Frontal cortex (tissue), 4 donors: Measurements from ENCODE around the gene GREB1. TPM values are rescaled to one million over a fixed set of nuclear protein-coding genes. Genes with fewer than 3 reads are reported as not detected.

ENCODE experiments used
- DNase-seq, 2 donors: peaks; one replicate each; pipeline ENCODE4 v3.0.0; 2012; ENCODE audit warnings: low spot score in 2 of 2
- FAIRE-seq: peaks from 2 replicates; lab custom pipeline; 2012; peaks lifted over from hg19 to GRCh38; lab: Jason Lieb, UNC
- total RNA-seq: library from RNA; depleted of rRNA; stranded (reverse); fragments of >200 nt; gene quantifications from one replicate; pipeline ENCODE4 v1.2.3, GENCODE V29; 2014
- donor health status: control.
- donor health status: control.
- donor health status: control.

The GREB1 gene
- total RNA-seq, 1 donor from 2014 or later = 3.7 TPM

DNA sequence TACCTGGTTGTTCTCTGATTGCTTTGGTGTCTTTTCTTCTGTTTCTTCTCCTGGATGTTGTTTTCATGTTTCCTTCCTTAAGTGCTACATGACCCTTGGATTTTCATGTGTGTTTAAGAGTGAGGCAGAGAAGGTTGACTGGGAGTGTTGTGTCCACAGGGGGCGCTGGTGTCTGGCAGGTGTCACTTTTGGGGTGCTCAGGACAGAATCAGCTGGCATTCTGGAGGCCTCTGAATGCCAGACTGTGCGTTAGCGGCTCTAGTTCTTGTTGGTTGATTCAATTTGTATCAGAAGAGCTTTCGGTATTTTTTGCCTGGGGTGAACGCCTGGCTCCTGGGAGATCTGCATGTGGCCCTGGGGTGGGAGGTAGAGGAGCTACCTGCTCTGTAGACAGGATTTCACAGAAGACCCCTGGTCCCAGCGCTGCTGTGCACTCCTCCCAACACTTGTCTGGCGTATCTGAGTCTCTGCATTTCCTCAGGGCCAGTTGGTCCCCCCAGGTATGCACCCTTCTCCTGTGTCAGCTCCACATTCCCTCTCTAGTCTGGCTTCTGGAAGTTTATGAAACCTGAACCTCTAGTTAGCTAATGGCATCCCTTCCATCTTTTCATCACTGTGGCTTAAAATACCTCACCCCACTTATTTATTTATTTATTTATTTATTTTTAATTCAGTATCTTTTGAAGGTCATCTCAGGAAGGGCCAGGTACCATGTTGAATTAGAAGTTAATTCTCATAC is 1.1 kb downstream of the GREB1 start:
- no peak for FAIRE-seq
- no peak for DNase-seq

DNA sequence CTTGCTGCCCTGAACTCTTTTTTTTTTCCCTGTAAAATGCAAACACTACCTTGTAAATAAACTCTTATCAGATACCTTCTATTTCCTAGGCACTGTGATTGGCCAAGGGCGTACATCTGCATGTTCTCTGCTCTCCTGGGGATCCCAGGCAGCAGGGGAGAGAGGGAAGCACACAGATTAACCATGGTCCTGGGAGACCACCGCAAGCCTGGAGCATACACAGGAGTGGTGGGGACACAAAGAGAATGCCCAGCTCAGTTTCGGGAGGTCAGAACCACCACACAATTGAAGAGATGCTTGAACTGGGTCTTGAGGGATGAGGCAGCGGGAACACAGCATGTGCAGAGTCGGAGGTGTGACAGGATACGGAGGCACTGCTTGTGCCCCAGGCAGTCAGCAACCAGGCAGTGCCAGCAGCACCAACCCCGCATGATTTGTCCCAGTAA is 2.1 kb downstream of the GREB1 start:
- FAIRE-seq (no peak), DNase-seq (no peak)

DNA sequence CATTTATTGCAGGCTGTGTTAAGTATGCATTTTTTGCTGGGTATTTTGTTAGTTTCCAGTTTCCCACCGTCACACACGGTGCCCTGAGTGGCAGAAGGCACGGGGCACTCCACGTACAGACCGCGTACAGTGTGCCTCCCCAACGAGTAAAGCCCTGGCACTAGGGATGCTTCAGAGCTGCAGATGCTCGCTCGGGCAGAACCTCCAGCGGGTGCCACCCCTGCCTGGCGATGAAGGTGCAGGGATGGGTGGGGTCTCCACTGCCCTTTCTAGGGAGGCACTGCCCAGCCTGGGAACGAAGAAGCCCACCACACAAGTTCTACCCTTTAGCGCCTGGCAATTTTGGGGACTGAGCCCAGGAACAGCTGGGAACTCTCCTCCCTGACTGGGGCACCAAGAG is 4.1 kb downstream of the GREB1 start:
- DNase-seq (no peak), FAIRE-seq (no peak)

DNA sequence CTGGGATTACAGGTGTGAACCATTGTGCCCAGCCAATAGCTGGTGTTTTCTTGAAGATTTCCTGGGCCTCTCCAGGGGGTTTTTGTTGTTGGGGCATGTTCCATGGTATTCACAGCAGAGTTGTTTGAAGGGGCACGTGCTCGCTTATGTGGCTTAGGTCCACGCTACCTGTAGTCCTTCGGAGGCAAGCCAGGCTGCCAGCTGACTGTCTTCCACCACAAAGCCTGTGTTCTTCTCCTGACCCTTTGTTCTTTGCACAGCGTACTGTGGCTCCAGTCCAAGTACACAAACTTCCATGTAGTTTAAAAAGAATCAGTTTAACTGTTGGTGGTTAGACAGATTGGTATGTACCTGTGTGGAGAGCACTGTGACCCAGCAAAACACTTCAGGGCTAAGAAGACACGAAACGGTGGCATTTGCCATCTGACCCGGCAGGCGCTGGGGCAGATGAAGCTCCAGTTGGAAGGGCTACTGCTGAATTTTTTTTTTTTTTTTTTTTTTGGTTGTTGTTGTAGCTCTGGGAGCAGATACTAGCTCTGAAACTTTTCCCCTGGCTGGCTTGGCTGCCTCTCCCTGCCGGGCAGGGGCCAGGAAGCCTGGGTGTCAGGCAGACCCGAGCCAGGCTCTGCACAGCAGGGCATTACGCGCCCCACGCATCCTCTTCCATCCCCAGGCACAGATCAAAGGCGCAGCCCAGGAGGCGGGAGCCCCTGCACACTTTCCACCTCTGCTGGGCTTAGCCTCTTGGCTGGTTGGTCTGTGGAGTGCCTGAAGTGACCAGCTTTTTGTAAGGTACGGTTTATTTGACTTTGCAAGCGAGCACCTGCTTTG is 5.7 kb downstream of the GREB1 start:
- FAIRE-seq (no peak), DNase-seq (no peak)

DNA sequence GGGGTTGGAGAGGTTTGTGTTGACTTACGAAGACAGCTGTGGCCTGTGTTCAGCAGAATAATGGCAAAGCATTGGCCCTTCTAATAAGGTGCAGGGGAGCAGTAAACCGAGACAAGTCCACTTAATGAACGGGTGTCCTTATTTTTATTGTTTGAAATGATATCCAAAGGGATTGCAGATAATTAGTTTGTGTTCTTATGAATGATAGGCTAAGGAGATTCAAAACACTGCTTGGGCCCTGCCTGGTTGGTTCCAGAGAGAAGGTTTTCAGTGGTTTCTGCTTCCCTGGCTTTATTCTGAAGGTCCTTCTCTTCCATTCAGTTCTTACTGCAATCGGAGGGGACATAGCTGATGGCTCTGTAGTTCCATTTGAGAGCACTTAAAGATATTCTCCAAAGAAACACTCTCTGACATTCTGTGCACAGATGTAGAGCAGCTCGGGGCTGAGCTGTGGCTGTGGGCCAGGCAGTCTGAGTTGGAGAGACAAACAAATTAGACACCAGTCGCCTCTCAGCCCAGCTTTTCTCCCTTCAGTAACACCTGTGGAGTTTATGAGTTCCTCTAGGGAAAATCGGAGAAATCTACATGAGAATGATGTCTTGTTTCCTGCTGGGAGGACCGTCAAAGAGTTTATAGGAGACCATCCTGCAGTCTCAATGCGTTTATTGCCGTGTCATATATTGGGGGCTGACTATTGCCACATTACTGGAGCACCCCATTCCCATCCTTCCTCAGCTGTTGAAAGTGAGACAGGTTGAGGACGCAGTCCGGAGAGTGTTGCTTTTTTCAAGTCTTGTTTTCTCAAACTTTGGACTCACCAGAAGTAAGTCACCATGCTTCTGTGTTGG is 6.5 kb downstream of the GREB1 start:
- DNase-seq = no peak
- no peak for FAIRE-seq

DNA sequence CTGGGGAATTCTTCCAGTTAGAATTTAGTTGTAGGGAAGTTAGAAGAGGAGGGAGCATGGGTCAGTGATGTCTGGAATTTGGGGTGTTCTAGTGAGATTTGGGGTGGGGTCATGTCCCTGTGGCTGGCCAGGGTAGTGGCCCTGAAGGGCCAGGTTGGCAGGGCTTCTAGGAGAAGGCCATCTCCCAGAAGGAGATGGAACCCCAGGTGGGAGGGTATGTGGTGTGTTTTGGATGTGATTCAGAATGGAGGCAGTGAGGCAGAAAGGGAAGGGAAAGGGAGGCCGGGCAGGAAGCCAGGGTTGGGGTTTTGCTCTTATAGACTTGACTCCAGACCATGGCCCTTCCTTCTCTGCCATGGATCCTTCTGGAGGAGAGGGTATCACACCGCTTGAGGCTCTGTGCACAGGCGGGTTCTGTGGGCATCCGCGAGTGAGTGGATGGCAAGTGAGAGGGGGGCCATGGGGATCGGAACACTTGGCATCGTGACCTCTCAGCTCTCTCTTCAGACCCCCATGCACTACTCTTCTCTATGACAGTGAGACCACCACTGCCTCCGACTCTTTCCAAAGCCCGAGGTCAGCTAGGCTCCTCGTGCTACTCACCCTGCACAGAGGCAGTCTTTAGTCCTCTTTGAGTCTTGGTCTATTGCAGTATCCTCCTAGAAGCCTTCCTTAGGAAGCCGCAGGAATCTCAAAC is 7.3 kb downstream of the GREB1 start:
- FAIRE-seq (no peak), DNase-seq (no peak)

DNA sequence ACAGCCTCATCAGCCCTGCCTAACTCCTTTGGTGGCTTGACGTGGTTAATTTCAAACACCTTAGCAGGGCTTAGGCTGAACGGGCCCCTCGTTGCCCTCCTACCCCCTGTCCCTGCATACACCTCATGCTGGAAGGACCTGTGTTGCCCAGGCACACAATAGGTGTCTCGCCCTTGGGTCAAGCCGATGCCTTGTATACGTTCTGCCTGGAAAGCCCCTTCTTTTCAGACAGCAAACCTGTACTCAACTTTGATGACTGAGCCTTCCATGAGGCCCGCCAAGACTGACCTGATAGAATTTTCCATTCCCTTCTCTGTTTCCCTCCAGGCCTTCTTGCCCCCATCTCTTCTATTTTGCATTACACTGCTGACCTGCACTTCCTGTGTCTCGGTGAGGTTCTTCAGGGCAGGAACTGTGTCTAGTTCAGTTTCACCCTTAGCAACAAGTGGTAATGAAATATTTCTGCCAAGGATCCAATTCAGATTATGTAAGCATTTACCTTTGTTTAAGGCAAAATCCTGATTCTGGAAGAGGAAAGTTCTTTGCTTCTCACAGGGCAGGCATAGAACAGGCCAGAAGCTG is 7.9 kb downstream of the GREB1 start:
- DNase-seq (no peak), FAIRE-seq (no peak)

DNA sequence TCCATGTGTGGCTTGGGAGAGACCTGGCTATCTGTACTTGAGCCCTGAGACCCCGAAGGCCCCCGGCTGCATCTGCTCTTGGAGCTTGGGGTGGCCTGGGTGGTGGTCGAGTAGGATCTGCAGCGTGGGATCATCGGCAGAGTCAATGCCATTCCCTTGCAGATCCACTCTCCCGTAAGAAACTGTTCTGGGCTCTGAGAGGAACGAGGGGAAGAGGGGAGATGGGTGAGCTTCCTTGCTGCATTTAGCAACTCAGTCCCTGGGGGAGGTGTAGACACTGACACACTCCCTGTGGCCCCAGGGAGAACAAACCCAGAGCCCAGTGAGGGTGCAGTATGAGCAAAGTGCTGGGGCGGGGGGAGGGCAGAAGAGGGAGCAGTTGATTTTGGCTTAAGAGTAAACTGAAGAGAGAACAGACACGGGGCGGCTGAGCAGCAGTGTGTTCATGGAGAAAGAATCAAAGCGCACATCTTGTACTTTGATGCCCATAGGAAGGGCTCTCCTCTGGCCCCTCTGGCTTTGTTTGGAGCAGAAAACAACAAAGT is 8.5 kb downstream of the GREB1 start:
- FAIRE-seq (no peak), DNase-seq (no peak)

DNA sequence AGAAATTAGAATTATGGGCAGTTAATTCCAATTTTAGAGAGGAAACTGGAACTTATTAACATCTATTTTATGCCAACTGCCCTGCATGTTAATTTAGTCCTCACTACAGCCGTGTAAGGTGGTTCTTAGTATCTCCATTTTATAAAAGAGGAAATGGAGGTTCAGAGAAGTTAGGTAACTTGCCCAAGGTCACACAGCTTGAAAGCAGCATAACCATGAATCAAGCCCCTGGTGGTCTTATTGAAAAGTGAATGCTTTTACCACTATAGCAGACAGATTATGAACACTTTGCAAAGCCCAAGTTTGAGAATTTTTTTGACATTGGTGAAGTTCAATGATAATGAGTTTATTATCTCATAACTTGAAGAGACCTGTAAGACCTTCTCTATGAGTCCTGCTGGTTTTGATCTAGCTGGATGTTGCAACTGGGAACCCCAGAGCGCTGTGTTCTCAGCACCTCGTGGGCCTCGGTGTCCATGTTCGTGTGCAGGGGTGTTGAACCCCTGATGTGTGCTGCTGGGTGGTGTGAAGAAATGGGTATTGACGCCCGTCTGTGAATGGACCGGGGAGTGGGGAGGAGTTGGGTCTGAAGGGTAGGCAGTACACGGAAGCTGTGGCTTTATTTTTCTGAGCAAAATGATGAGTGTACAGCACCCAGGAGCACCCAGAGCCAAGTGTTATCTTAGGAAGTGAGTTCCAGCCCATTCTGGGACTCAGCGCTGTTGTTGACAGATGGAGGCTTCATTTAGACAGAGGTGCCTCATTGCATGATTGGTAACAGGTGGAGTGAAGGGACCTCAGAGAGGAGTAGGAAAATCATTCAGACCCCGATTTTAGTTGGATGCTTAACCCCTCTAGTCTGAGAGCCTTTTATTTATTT is 9.7 kb downstream of the GREB1 start:
- DNase-seq (no peak), FAIRE-seq (no peak)

DNA sequence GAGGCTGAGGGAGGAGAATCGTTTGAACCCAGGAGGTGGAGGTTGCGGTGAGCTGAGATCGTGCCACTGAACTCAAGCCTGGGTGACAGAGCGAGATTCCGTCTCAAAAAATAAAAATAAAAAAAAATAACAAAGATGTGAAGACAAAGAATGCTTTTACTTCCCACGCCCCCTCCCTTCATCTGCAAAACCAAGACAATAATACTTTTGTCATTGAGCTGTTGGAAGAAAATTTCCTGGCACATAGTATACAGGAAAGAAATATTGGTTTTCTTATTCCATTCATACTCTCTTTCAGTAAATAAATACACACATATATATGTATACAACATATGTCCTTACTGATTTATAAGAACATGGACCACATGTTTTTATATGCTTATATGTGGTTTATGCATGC is 12.2 kb downstream of the GREB1 start:
- DNase-seq (no peak), FAIRE-seq (peak; percentile 23)

DNA sequence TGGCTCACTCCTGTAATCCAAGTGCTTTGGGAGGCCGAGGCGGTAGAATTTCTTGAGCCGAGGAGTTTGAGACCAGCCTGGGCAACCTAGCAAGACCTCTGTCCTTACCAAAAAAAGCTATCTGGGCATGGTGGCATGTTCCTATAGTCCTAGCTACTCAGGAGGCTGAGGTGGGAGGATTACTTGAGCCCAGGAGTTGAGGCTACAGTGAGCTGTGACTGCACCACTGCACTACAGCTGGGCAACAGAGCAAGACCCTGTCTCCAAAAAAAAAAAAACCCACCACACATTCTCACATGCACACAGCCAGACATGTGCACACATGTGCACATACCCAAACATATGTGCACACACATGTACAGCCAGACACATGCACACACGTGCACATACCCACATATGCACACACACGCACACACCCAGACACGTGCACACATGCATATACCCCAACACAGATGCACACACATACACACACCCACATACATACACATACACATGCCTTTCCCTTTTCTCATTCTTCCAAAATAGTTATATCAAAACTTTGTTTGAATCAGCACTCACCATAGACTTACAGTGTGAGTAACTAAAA is 14.2 kb downstream of the GREB1 start:
- FAIRE-seq (no peak), DNase-seq (no peak)

DNA sequence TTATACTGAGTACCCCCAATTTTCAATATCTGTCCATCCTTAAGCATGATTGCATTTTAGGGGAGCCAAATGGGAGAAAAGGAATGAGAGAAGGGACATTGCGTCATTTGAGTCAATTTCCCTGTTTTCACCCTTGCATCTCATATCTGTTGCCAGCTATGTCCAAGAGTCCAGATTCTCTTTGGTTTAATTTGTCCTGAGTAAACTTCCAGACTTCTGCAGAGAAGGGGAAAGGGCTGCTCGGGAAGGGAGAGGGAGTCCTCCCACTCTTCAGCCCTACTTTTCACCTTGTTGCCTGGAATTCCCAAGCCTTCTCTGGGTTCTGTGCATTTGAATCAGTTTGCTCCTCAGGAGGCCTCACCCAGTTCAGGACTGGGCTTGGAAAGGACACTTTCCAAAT is 16.5 kb downstream of the GREB1 start:
- no peak for DNase-seq
- no peak for FAIRE-seq

DNA sequence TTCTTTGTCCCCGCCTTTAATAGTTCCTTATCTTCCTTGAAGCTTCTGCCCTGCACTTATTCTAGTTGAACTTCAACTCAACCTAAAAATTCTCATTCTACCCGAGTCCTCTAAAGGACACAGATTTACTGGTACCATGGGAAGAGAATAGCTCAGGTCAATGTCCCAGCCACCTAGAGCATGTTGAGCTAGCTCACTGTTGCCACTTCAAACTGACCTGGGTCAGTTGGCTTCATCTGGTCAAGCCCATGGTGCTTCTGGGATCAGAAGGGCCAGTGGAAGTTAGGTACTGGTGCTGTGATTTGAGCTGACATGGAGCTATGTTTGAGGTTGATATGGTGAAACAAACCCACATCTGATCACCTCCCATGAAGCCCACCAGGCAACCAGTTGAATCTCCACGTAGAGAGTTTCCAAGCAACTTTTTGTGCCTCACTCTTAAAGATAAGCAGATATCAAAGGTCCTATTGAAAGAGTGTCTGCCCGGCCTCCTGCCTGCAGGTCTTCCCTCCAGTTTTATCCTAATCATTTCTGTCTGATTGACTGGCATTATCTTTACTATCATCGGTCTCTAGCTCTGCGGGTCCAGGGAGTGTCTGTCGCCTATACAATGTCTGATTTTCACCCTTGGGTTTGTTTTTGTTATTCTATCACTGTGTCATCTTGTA is 17.2 kb downstream of the GREB1 start:
- FAIRE-seq = no peak
- DNase-seq = no peak

DNA sequence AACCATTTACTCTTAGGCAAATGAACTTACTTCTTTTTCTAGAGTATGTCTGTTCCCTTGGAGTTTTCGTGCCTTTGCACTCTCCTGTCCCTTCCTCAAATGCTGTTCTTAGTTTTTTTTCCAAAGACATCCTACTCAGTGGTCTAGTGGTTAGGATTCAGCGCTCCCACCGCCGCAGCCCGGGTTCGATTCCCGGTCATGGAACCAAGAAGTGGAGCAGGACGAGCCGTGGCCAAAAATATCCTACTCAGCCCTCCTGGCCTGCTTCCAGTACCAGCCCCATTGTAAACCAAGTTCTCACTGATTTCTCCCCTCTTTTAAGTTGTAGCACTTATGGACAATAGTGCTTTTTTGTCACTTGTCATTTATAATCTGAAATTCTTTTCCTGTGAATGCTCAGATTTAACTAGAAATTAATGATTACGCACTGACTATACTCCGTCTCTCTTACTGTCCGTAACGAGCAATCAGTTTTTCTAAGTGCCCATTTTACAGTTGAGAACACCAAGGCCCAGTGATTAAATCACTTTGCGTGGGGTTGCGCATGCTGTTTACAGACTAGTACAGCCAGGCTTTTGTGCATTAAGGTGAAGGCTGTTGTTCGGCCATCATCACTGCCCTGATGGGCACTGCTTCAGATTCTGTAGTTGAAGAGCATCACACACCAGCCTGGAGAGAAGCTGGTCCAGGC is 17.9 kb downstream of the GREB1 start:
- FAIRE-seq (no peak), DNase-seq (no peak)

DNA sequence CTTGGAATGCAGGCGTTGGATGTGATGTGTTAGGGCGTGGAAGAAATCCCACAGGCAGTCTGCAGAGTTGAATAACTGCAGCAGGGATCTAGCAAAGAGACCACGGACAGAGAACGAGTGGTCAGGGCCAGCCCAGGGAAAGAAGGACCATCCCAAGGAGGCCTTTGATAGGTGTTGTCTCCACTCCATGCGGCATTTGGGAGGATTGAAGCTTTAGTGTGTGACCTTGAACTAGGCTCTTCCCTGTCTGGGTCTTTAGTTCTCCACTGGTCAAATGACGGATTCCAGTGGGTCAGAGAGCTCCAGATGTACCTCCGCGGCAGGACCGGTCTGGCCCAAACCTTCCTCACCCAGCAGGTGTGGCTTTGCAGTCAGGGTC is 18.4 kb downstream of the GREB1 start:
- FAIRE-seq = no peak

DNA sequence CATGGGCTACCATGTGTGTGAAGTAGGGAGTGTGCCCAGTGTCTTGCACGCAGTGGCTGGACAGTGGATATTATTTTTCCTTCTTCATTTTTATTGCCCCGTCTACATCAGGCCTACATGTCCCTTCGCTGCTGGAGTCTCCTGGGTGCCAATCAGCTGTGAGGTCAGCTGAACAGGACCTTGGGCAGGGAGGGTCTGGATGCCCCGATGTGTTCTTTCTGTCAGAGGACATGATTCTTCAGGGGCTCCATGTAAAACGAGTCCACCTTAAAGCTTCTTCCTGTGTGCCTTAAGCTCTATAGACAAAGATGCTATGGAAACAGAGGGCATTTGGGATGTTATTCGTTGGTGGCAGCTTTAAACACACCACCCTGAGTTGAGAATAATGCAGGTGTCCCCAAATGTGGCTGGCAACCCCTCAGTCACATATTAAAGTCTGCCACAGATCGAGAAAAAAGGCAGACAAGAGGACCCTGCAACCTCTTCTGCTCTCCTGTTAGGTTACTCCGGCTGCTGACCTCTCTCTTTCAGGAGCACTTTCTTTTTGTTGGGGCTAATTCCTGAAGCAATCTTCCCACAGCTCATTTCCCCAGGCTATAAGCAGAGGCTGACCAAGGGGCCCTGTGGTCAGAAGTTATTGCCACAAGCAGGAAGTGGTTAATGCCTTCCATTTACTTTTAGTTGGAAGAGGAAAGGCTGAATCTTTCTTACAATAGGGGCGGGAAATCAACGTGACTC is 20.0 kb downstream of the GREB1 start:
- FAIRE-seq (no peak), DNase-seq (no peak)

More for the DNA sequence above, 18.4 kb downstream of the GREB1 start:
- no peak for DNase-seq
